Activated naive CD8-positive, alpha-beta T cell treated with anti-CD3 and anti-CD28 coated beads, Interleukin-2, amount 50 U/mL, for 24 hours (primary cell): ENCODE results near the gene ATG5.

ENCODE experiments used
- ATAC-seq: fragments of 150-1000 bp; cut with Tn5 transposase; one replicate; pipeline ENCODE4 v1.10.0; 2021
- DNase-seq: peaks from one replicate; pipeline ENCODE4 v3.0.0; 2021
- H3K27ac Mint-ChIP-seq: one replicate; pipeline ENCODE4 v1.8.0; 2021; ENCODE audit warnings: mild to moderate bottlenecking, mixed read lengths
- H3K27me3 Mint-ChIP-seq: one replicate; pipeline ENCODE4 v1.8.0; 2021; ENCODE audit warnings: mixed read lengths
- H3K36me3 Mint-ChIP-seq: one replicate; pipeline ENCODE4 v1.8.0; 2021; ENCODE audit warnings: low read depth, mixed read lengths
- H3K4me1 Mint-ChIP-seq: one replicate; pipeline ENCODE4 v1.8.0; 2021; ENCODE audit warnings: mixed read lengths
- H3K4me3 Mint-ChIP-seq: one replicate; pipeline ENCODE4 v1.8.0; 2021; ENCODE audit warnings: mild to moderate bottlenecking, moderate library complexity, mixed read lengths
- H3K9me3 Mint-ChIP-seq: one replicate; pipeline ENCODE4 v1.8.0; 2021; ENCODE audit warnings: mixed read lengths

ATG5 gene

DNA sequence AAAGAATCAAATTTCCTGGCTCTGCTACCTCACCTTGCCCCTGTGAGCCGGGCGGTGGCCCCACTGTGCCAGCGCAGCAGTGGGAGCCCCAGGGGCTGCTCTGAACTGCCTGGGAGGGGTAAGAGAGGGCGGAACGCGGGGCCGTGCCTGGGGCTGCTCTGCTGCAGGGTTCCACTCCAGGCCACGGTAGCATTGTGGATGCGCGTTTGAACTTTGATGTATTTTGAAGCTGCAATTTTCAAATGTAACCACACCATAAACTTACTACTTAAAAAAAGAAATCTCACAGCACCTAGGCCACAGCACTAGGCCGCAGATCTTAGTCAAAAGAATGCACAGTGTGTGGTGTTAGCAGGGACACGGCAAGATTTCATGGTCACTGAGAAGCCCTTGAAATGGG, 181.9 kb downstream of the ATG5 start:
- no peaks in the 10 kb centered on the region for H3K36me3 Mint-ChIP-seq
- H3K27me3 Mint-ChIP-seq: no peaks in the 10 kb centered on the region
- H3K4me1 Mint-ChIP-seq: peaks cover 71% of the 10 kb centered on the region
- no peak overlapping the region for H3K4me3 Mint-ChIP-seq
- ATAC-seq: no peak
- H3K27ac Mint-ChIP-seq: no peak overlapping the region
- no peak for DNase-seq
- no peaks in the 10 kb centered on the region for H3K9me3 Mint-ChIP-seq

DNA sequence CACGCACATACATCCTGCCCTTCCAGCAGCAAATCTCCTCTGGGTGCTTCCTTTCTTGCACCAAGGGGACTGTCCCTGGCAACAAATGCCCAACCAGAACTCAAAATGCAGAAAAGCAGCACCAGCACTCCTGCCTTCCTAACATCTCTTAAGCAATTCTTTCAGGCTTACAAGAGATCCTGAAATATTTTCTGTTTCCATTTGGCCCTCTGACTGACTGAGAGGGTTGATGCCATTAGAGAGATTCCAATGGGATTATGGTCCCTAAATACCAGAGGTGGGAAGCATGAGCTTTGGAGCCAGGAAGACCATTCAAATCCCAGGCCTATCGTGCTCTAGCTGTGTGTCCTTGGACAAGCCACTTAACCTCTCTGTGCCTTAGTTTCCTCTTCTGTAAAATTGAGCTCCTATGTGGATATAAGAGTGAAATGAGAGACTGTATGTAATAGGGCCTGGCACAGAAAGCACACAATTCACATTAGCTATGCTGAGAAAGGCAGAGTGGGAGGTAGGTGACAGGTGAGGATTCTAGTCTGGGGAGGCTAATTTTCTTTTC, 182.6 kb downstream of the ATG5 start:
- no peak for ATAC-seq
- Mint-ChIP-seq H3K4me1 (peaks cover 67% of the 10 kb centered on the region), H3K27me3 (no peaks in the 10 kb centered on the region), H3K9me3 (no peaks in the 10 kb centered on the region), H3K36me3 (no peaks in the 10 kb centered on the region), H3K27ac (peak overlapping the region; percentile 82), H3K4me3 (no peak overlapping the region)
- DNase-seq: no peak

DNA sequence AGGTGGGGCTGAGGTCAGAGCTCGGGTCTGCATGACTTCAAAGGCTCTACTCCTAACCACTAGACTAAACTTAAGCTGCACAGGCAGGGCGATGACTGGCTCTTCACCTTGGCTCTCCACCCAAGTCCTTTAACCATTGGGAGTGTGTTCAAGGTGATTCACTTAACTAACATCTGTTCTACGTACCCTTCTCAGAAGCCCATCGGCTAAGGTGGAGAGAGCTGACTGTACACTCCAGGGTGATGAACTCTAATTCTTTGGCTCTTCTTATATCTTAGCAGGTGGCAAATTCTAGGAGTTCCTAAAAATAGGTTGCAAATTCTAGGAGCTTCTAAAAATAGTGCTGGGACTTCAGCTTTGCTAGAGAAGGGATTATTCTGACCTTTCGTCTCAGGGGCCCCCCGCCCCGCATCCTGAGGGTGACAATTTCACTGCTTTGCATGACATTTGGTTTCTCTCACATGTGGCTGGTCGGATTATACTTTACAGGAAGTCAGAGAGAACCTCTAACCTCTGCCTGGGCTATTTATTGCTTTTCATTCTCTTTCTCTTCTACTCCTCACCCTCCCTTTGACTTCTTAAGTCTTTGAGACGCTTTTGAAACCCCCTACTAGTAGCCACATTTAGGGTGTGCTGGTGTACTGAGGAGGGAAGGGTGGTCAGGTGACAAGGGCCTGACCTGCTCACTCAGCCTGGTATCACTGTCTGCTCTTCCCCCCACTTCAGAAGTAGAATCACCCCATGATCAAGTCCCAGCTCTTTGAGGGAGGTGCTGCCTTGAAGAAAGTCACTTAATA, 183.9 kb downstream of the ATG5 start:
- DNase-seq: peak; percentile 75
- Mint-ChIP-seq H3K9me3 (no peaks in the 10 kb centered on the region), H3K4me3 (peak overlapping the region; percentile 30), H3K27me3 (no peaks in the 10 kb centered on the region), H3K4me1 (peaks cover 65% of the 10 kb centered on the region), H3K27ac (peak overlapping the region; percentile 82), H3K36me3 (no peaks in the 10 kb centered on the region)
- peak; percentile 95 for ATAC-seq

DNA sequence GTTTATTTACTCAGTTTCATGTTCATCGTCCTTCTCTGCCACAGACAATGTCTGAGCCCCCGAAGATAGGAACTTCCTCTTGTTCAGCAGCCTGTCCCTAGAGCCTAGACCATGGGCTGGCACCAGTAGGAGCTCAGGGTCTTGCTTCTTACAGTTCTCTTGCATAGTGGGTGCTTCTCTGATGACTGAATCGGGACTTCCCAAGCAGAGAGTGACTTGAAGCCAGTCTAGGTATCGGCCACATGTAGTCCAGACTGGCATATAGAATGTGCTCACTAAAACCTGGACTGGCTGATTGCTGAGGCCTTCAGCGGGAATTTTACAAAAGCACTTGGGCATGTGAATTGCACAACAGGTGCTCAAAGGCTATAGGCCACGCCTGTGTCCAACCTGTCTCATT, 187.4 kb downstream of the ATG5 start:
- H3K27me3 Mint-ChIP-seq: peaks cover 4% of the 10 kb centered on the region
- no peak overlapping the region for H3K4me3 Mint-ChIP-seq
- DNase-seq (no peak), ATAC-seq (no peak)
- H3K4me1 Mint-ChIP-seq: peaks cover 50% of the 10 kb centered on the region
- H3K36me3 Mint-ChIP-seq: no peaks in the 10 kb centered on the region
- no peaks in the 10 kb centered on the region for H3K9me3 Mint-ChIP-seq
- H3K27ac Mint-ChIP-seq: no peak overlapping the region

DNA sequence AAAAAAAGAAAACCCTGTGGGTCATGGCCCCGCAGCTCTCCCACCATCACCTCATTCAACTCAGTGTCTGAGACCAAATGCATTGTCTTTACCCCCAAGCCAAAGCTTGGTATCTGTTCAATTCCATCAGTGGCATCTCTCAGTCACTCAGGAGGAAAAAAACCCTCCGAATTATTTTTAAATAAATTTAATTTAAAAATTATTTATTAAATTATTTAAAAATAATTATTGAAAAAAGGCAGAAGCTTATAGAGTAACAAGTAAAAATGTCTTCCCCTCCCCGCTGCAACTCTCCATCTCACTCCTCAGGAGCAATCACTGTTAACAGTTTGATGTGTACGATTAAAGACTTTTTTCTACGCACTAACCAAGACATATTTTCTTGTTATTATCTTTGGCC, 188.7 kb downstream of the ATG5 start:
- Mint-ChIP-seq H3K4me3 (no peak overlapping the region), H3K27me3 (peaks cover 4% of the 10 kb centered on the region)
- no peak for ATAC-seq

DNA sequence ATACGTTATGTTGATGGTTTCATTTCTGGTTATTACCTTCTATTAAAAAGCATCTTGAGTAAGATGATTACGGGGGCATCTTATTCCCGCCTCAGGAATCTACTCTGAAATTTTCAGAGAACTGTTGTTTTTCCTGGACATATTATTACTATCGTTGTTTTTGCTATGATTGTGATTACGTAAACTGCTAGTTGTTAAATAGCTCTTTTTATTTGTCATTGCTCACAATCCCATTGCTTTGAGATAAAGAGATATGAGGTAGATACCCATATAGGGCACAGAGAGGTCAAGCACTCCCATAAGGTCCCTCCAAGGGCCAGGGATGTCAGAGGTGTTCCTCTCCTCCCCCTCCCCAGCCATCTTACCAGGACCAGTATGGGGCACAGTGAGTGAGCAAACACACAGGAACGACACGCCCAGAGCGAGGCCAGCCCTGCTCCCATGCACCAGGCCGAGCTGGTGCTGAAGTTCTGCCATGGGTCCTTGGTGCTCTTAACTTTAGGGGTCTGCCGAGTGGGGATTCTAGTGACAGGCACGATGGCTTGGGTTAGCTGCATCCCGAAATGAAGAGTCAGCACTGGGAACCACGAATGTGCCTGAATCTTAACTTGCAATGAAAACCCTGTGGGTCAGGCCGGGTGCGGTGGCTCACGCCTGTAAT, 189.5 kb downstream of the ATG5 start:
- Mint-ChIP-seq H3K27me3 (peaks cover 4% of the 10 kb centered on the region), H3K4me1 (peaks cover 29% of the 10 kb centered on the region), H3K4me3 (no peak overlapping the region), H3K36me3 (no peaks in the 10 kb centered on the region), H3K9me3 (no peaks in the 10 kb centered on the region), H3K27ac (no peak overlapping the region)
- no peak for ATAC-seq
- no peak for DNase-seq

More for the DNA sequence above, 188.7 kb downstream of the ATG5 start:
- H3K36me3 Mint-ChIP-seq: no peaks in the 10 kb centered on the region
- no peak for DNase-seq
- H3K4me1 Mint-ChIP-seq: peaks cover 37% of the 10 kb centered on the region
- H3K9me3 Mint-ChIP-seq: no peaks in the 10 kb centered on the region
- H3K27ac Mint-ChIP-seq: no peak overlapping the region

DNA sequence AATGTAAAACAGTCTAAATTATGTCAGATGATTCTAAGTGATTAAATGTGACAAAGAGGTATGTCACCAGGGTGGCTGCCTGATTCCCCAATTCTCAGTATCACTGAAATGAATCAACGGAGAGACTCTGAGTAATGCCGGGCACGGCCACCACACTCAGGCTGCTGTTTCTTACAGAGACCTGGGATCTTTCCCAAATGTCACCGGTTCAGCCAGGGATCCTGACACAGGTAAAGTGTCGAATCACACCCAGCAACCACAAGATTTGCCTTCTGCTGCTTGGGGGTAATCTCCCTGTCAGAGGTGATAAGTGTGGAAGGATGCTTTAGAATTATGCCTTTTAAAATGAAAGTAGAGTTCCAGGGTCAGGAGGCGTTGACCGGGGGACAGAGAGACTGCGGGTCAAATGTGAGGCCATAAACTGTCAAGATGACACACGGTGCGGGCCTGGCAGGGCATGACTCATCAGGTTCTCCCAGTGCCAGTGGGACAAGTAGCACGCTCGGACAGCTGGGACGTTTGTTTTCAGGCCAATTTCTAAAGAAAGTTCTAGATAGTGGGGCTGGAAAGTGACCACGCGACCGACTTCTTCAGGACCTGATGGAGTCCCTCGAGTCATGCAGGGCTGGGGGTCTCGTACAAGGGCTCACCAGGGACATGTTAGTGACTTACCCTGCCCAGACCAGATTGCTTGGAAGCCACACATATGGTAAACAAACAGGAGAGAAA, 190.5 kb downstream of the ATG5 start:
- H3K4me3 Mint-ChIP-seq: no peak overlapping the region
- H3K36me3 Mint-ChIP-seq: no peaks in the 10 kb centered on the region
- ATAC-seq: peak; percentile 76
- H3K4me1 Mint-ChIP-seq: peaks cover 20% of the 10 kb centered on the region
- peaks cover 4% of the 10 kb centered on the region for H3K27me3 Mint-ChIP-seq
- H3K27ac Mint-ChIP-seq: no peak overlapping the region
- no peaks in the 10 kb centered on the region for H3K9me3 Mint-ChIP-seq
- no peak for DNase-seq
